CD4-positive, alpha-beta memory T cell (primary cell): ENCODE data around the gene OR7G1. TPM values are rescaled to one million over a fixed set of nuclear protein-coding genes. Genes with fewer than 3 reads are reported as not detected.

Experiments used
- CTCF ChIA-PET: fragments of 350-600 bp; sonication (Branson Sonifier 250); formaldehyde crosslinking; loops from one replicate; lab custom pipeline; 2021; ENCODE audit warnings: inconsistent platforms; ENCODE audit not compliant: partially characterized antibody; lab: Charles Lee
- POLR2A ChIA-PET: fragments of 350-600 bp; sonication (Branson Sonifier 250); formaldehyde crosslinking; loops from one replicate; lab custom pipeline; 2021; ENCODE audit not compliant: partially characterized antibody; lab: Charles Lee
- DNase-seq, 5 donors: peaks; one replicate each; pipeline versions ENCODE4 v3.0.0 to v3.0.0-alpha.2; 2020 to 2022; ENCODE audit warnings: mixed read lengths in 1 of 5
- H3K27ac ChIP-seq: one replicate; pipeline ENCODE4 v1.7.0; 2013; ENCODE audit warnings: low read depth, low read length
- H3K27me3 ChIP-seq: 2 replicates; pipeline ENCODE4 v1.7.0; 2013; ENCODE audit warnings: mild to moderate bottlenecking, low read length, moderate library complexity; ENCODE audit not compliant: insufficient read depth
- H3K36me3 ChIP-seq: 2 replicates; pipeline ENCODE4 v1.7.0; 2013; ENCODE audit warnings: mild to moderate bottlenecking, low read length, moderate library complexity; ENCODE audit not compliant: insufficient read depth
- H3K4me1 ChIP-seq: 2 replicates; pipeline ENCODE4 v1.7.0; 2013; ENCODE audit warnings: mild to moderate bottlenecking, low read length, moderate library complexity; ENCODE audit not compliant: insufficient read depth
- H3K4me3 ChIP-seq, 2 donors: one replicate each; pipeline ENCODE4 v1.7.0; 2013; ENCODE audit warnings: low read length in 2 of 2, mild to moderate bottlenecking in 1 of 2
- H3K9me3 ChIP-seq, 2 donors: one replicate each; pipeline ENCODE4 v1.7.0; 2013; ENCODE audit warnings: low read length in 2 of 2, control low read depth in 1 of 2; ENCODE audit not compliant: control insufficient read depth in 1 of 2
- H3K27ac Mint-ChIP-seq, 7 donors: one replicate each; pipeline ENCODE4 v1.8.0; 2020 to 2021; ENCODE audit warnings: mixed read lengths in 7 of 7, mild to moderate bottlenecking in 6 of 7, inconsistent platforms in 3 of 7, moderate library complexity in 3 of 7
- H3K27me3 Mint-ChIP-seq, 2 donors: one replicate each; pipeline ENCODE4 v1.8.0; 2020 to 2021; ENCODE audit warnings: mixed read lengths in 2 of 2
- H3K36me3 Mint-ChIP-seq, 2 donors: one replicate each; pipeline ENCODE4 v1.8.0; 2020 to 2021; ENCODE audit warnings: mixed read lengths in 2 of 2, inconsistent platforms in 1 of 2, mild to moderate bottlenecking in 1 of 2
- H3K4me1 Mint-ChIP-seq, 4 donors: one replicate each; pipeline ENCODE4 v1.8.0; 2020 to 2021; ENCODE audit warnings: mixed read lengths in 4 of 4, mild to moderate bottlenecking in 1 of 4
- H3K4me3 Mint-ChIP-seq, 8 donors: one replicate each; pipeline ENCODE4 v1.8.0; 2020 to 2021; ENCODE audit warnings: mixed read lengths in 8 of 8, mild to moderate bottlenecking in 7 of 8, moderate library complexity in 6 of 8, inconsistent platforms in 3 of 8
- H3K9me3 Mint-ChIP-seq, 8 donors: one replicate each; pipeline ENCODE4 v1.8.0; 2020 to 2021; ENCODE audit warnings: mixed read lengths in 8 of 8, mild to moderate bottlenecking in 5 of 8, inconsistent platforms in 3 of 8, moderate library complexity in 1 of 8
- intact Hi-C: fragments of 100-400 bp; cut with micrococcal nuclease; formaldehyde crosslinking; loops from one replicate; pipeline ENCODE4 v1.15.1; 2023
- polyA plus RNA-seq, 2 donors: library from polyadenylated mRNA; unstranded; fragments of 300-500 nt; fragmentation: Illumina TruSeq; gene quantifications; one replicate each; pipeline ENCODE4 v1.2.3, GENCODE V29; 2021
- total RNA-seq, 2 experiments: library from RNA; stranded (reverse); gene quantifications; one replicate each; pipeline ENCODE4 v1.2.3, GENCODE V29; 2021

Gene OR7G1, protein sequence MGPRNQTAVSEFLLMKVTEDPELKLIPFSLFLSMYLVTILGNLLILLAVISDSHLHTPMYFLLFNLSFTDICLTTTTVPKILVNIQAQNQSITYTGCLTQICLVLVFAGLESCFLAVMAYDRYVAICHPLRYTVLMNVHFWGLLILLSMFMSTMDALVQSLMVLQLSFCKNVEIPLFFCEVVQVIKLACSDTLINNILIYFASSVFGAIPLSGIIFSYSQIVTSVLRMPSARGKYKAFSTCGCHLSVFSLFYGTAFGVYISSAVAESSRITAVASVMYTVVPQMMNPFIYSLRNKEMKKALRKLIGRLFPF
- not detected for total RNA-seq
- polyA plus RNA-seq = not detected

GRCh38 chr19:9115307-9115813 lies at the start of gene OR7G1:
OR7G1 (minus strand) TSS chr19:9115763; CDS start chr19:9115763, 0 bp downstream.
- no peak within 1 kb of the TSS for H3K27ac ChIP-seq
- H3K36me3 ChIP-seq = no peaks in the 10 kb centered on the region
- POLR2A ChIA-PET = no interaction called here
- no peaks in the 10 kb centered on the region for H3K9me3 ChIP-seq
- no peak within 1 kb of the TSS for H3K4me3 ChIP-seq
- H3K4me3 Mint-ChIP-seq = no peak within 1 kb of the TSS
- intact Hi-C loops = no loop called here
- CTCF ChIA-PET = no interaction called here
- H3K4me1 Mint-ChIP-seq = peaks cover 0 to 1% (median 0%) of the 10 kb centered on the region in 4 donors
- H3K4me1 ChIP-seq = no peaks in the 10 kb centered on the region
- peak within 1 kb of the TSS in 2 of 7 donors; percentile 30 to 55 for H3K27ac Mint-ChIP-seq
- H3K27me3 Mint-ChIP-seq = peaks cover 10 to 14% of the 10 kb centered on the region in 2 donors
- no peaks in the 10 kb centered on the region for H3K27me3 ChIP-seq
- no peak for DNase-seq
- H3K36me3 Mint-ChIP-seq = no peaks in the 10 kb centered on the region
- H3K9me3 Mint-ChIP-seq = peaks cover 0 to 2% (median 0%) of the 10 kb centered on the region in 8 donors

GRCh38 chr19:9165261-9165660 lies 49.7 kb upstream of the OR7G1 start:
- intact Hi-C loops = no loop called here
- peaks cover 55 to 63% of the 10 kb centered on the region in 2 donors for H3K36me3 Mint-ChIP-seq
- POLR2A ChIA-PET = no interaction called here
- peaks cover 0 to 16% (median 5%) of the 10 kb centered on the region in 8 donors for H3K9me3 Mint-ChIP-seq
- H3K27me3 Mint-ChIP-seq = no peaks in the 10 kb centered on the region
- no peak for DNase-seq
- no peaks in the 10 kb centered on the region for H3K27me3 ChIP-seq
- peaks cover 29% of the 10 kb centered on the region for H3K36me3 ChIP-seq
- H3K9me3 ChIP-seq = no peaks in the 10 kb centered on the region
- H3K4me3 ChIP-seq = no peak overlapping the region
- CTCF ChIA-PET = no interaction called here
- H3K4me1 Mint-ChIP-seq = peaks cover 0 to 2% (median 0%) of the 10 kb centered on the region in 4 donors
- no peak overlapping the region for H3K27ac ChIP-seq
- H3K4me1 ChIP-seq = no peaks in the 10 kb centered on the region
- H3K4me3 Mint-ChIP-seq = no peak overlapping the region
- H3K27ac Mint-ChIP-seq = no peak overlapping the region

- H3K4me3 Mint-ChIP-seq = no peak overlapping the region
- no peaks in the 10 kb centered on the region for H3K4me1 ChIP-seq
- peaks cover 77 to 91% of the 10 kb centered on the region in 2 donors for H3K36me3 Mint-ChIP-seq
- no peaks in the 10 kb centered on the region for H3K27me3 Mint-ChIP-seq
- H3K27ac ChIP-seq = no peak overlapping the region
- H3K9me3 Mint-ChIP-seq = peaks cover 0 to 23% (median 7%) of the 10 kb centered on the region in 8 donors
- POLR2A ChIA-PET = no interaction called here
- H3K9me3 ChIP-seq = no peaks in the 10 kb centered on the region
- no peaks in the 10 kb centered on the region for H3K27me3 ChIP-seq
- no peak overlapping the region for H3K27ac Mint-ChIP-seq
- H3K4me1 Mint-ChIP-seq = peaks cover 0 to 1% (median 0%) of the 10 kb centered on the region in 4 donors
- intact Hi-C loops = no loop called here
- CTCF ChIA-PET = no interaction called here
- no peak for DNase-seq
- no peak overlapping the region for H3K4me3 ChIP-seq
- H3K36me3 ChIP-seq = peaks cover 62% of the 10 kb centered on the region
Measured at GRCh38 chr19:9161427-9161826, 45.9 kb upstream of the OR7G1 start.

- no peaks in the 10 kb centered on the region for H3K27me3 Mint-ChIP-seq
- H3K4me3 ChIP-seq = no peak overlapping the region
- POLR2A ChIA-PET = no interaction called here
Measured at GRCh38 chr19:9159891-9160290, 44.3 kb upstream of the OR7G1 start.

GRCh38 chr19:9156304-9156703 lies 40.7 kb upstream of the OR7G1 start:
- H3K27me3 ChIP-seq = no peaks in the 10 kb centered on the region
- Mint-ChIP-seq H3K9me3 (peaks cover 0 to 19% (median 10%) of the 10 kb centered on the region in 8 donors), H3K27me3 (no peaks in the 10 kb centered on the region), H3K4me3 (no peak overlapping the region), H3K36me3 (peaks cover 83 to 86% of the 10 kb centered on the region in 2 donors), H3K27ac (no peak overlapping the region), H3K4me1 (peaks cover 13 to 30% (median 26%) of the 10 kb centered on the region in 4 donors)
- H3K4me3 ChIP-seq = no peak overlapping the region
- intact Hi-C loops = no loop called here
- peaks cover 58% of the 10 kb centered on the region for H3K36me3 ChIP-seq
- DNase-seq = no peak
- no peak overlapping the region for H3K27ac ChIP-seq
- no peaks in the 10 kb centered on the region for H3K9me3 ChIP-seq
- CTCF ChIA-PET = no interaction called here
- POLR2A ChIA-PET = no interaction called here
- H3K4me1 ChIP-seq = no peaks in the 10 kb centered on the region

More at GRCh38 chr19:9159891-9160290, 44.3 kb upstream of the OR7G1 start:
- intact Hi-C loops = no loop called here
- Mint-ChIP-seq H3K4me1 (peaks cover 0 to 8% (median 3%) of the 10 kb centered on the region in 4 donors), H3K4me3 (no peak overlapping the region), H3K9me3 (peaks cover 0 to 25% (median 6%) of the 10 kb centered on the region in 8 donors), H3K36me3 (peaks cover 86 to 93% of the 10 kb centered on the region in 2 donors), H3K27ac (no peak overlapping the region)
- H3K9me3 ChIP-seq = no peaks in the 10 kb centered on the region
- no peak for DNase-seq
- peaks cover 73% of the 10 kb centered on the region for H3K36me3 ChIP-seq
- CTCF ChIA-PET = no interaction called here
- H3K4me1 ChIP-seq = no peaks in the 10 kb centered on the region
- no peaks in the 10 kb centered on the region for H3K27me3 ChIP-seq
- H3K27ac ChIP-seq = no peak overlapping the region

DNA sequence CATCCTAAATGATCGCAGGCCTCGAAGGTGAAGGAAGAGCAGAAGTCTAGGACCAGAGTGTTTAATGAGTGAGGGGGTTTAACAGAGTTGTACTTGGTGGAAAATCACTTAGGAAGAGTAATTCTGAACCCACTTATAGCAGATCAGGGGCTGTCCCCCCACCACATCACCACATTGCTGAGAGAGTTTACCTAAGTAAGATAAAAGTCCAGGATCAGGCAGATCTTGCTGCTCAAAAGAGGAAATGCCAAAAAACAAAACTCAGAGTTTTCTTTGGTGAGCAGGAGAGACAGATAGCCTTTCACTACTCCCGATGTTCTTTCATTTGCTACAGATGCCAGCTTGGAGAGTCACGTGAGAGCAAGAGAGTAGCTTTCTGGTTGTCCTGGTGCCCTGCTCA lies 40.0 kb upstream of the OR7G1 start:
- Mint-ChIP-seq H3K4me1 (peaks cover 16 to 37% (median 33%) of the 10 kb centered on the region in 4 donors), H3K36me3 (peaks cover 83 to 86% of the 10 kb centered on the region in 2 donors), H3K27me3 (no peaks in the 10 kb centered on the region), H3K27ac (peak overlapping the region in 3 of 7 donors; percentile 14 to 63 (median 19)), H3K4me3 (no peak overlapping the region), H3K9me3 (peaks cover 0 to 19% (median 11%) of the 10 kb centered on the region in 8 donors)
- Histone ChIP-seq H3K9me3 (no peaks in the 10 kb centered on the region), H3K36me3 (peaks cover 50% of the 10 kb centered on the region), H3K27ac (no peak overlapping the region), H3K27me3 (no peaks in the 10 kb centered on the region), H3K4me1 (peaks cover 1% of the 10 kb centered on the region), H3K4me3 (no peak overlapping the region)
- ChIA-PET POLR2A (no interaction called here), CTCF (no interaction called here)
- intact Hi-C loops = no loop called here
- no peak for DNase-seq

DNA sequence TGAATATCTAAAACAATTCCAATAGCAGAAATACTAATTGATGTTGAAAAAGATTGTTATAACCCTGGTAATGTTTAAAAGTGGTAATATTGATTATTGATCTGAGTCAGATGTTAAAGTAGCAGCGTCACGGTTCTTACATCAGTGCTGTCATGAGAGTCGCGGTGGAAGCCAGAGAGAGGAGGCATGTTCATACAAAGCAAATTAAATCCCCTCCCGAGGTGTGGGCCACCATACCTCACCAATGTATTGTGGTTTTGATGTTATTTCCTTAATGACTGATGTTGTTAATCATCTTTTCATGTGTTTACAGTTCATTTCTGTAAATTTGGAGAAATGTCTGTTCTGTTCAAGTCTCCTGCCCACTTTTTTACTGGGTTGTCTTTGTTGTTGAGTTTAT lies 35.8 kb upstream of the OR7G1 start:
- H3K27me3 ChIP-seq = no peaks in the 10 kb centered on the region
- ChIA-PET CTCF (no interaction called here), POLR2A (no interaction called here)
- no peaks in the 10 kb centered on the region for H3K9me3 ChIP-seq
- no peak for DNase-seq
- Mint-ChIP-seq H3K27ac (peak overlapping the region in 1 of 7 donors; percentile 23), H3K27me3 (no peaks in the 10 kb centered on the region), H3K36me3 (peaks cover 77 to 83% of the 10 kb centered on the region in 2 donors), H3K9me3 (peaks cover 0 to 13% (median 4%) of the 10 kb centered on the region in 8 donors), H3K4me1 (peaks cover 39 to 73% (median 64%) of the 10 kb centered on the region in 4 donors), H3K4me3 (peak overlapping the region in 1 of 8 donors; percentile 4)
- H3K4me1 ChIP-seq = peaks cover 17% of the 10 kb centered on the region
- no peak overlapping the region for H3K4me3 ChIP-seq
- intact Hi-C loops = no loop called here
- peaks cover 13% of the 10 kb centered on the region for H3K36me3 ChIP-seq
- H3K27ac ChIP-seq = no peak overlapping the region
